Sigmoid colon (tissue), 7 donors: ENCODE measurements around the gene PPM1F. TPM values are rescaled to one million over a fixed set of nuclear protein-coding genes. Genes with fewer than 3 reads are reported as not detected.
A peak's percentile ranks its signal among the peaks of the same experiment; 100 is the strongest.

Experiments used
- DNase-seq: peaks from one replicate; pipeline ENCODE4 v3.0.0-alpha.2; 2019
- H3K27ac ChIP-seq, 4 donors: fragments of 200-600 bp; sonication (generic); one replicate each; pipeline ENCODE4 v1.5.1; 2016 to 2019; ENCODE audit warnings: mild to moderate bottlenecking in 1 of 4
- H3K27me3 ChIP-seq, 3 donors: fragments of 200-600 bp; sonication (generic); one replicate each; pipeline ENCODE4 v1.5.1; 2019; ENCODE audit warnings: mild to moderate bottlenecking in 1 of 3
- H3K36me3 ChIP-seq, 4 donors: fragments of 200-600 bp; sonication (generic); one replicate each; pipeline ENCODE4 v1.5.1; 2016 to 2019
- H3K4me1 ChIP-seq, 4 donors: fragments of 200-600 bp; sonication (generic); one replicate each; pipeline ENCODE4 v1.5.1; 2017 to 2019
- H3K4me3 ChIP-seq, 4 donors: fragments of 200-600 bp; sonication (generic); one replicate each; pipeline ENCODE4 v1.5.1; 2017 to 2019; ENCODE audit warnings: mild to moderate bottlenecking in 2 of 4, moderate library complexity in 1 of 4
- H3K9me3 ChIP-seq, 4 donors: fragments of 200-600 bp in 3 of 4; sonication (generic) in 3 of 4; one replicate each; pipeline versions ENCODE4 v1.5.1 to v1.6.1; 2013 to 2019
- CTCF ChIP-seq, 4 experiments: fragments of 450-650 bp in 3 of 4; fragments of 200-600 bp in 1 of 4; IDR thresholded peaks; one replicate each; pipeline ENCODE4 v1.5.1; 2016 to 2019; ENCODE audit warnings: antibody characterized with exemption in 4 of 4, mild to moderate bottlenecking in 3 of 4, moderate library complexity in 2 of 4
- EP300 ChIP-seq, 4 donors: sonication (generic); formaldehyde crosslinking; IDR thresholded peaks; one replicate each; pipeline ENCODE4 v1.6.1; 2017; ENCODE audit warnings: antibody characterized with exemption in 4 of 4
- POLR2A ChIP-seq, 2 donors: fragments of 450-650 bp; IDR thresholded peaks; one replicate each; pipeline ENCODE4 v1.6.1; 2016; ENCODE audit warnings: antibody characterized with exemption in 2 of 2, mild to moderate bottlenecking in 2 of 2, moderate library complexity in 2 of 2
- POLR2AphosphoS5 ChIP-seq, 4 donors: sonication (generic); formaldehyde crosslinking; IDR thresholded peaks; one replicate each; pipeline ENCODE4 v1.6.1; 2017; ENCODE audit warnings: antibody characterized with exemption in 4 of 4
- WGBS, 2 donors: extraction: QIAGEN DNeasy Blood & Tissue Kit; methylation state at CpG; one replicate each; pipeline ENCODE4 v1.1.7; 2013; 5-methylcytosine and 5-hydroxymethylcytosine counted together
- intact Hi-C: fragments of 100-400 bp; cut with DNase I; formaldehyde crosslinking; loops from one replicate; pipeline ENCODE4 v1.15.1; 2023
- polyA plus RNA-seq, 3 donors: library from polyadenylated mRNA; stranded (reverse); fragments of 200-250 nt; gene quantifications; one replicate each; pipeline ENCODE4 v1.2.3, GENCODE V29; 2013
- total RNA-seq, 4 donors: library from RNA; depleted of rRNA; stranded (reverse); fragments of >200 nt; gene quantifications; one replicate each; pipeline ENCODE4 v1.1.0, GENCODE V29; 2016
- donor health status: healthy with polysubstance abuse.
- donor health status: Bipolar disorder and iron deficiency.
- donor health status: healthy.

PPM1F gene
- total RNA-seq, result 10 to 100 TPM; 20.3 to 39.2 (median 30.6) TPM
- 10 to 100 TPM in 1 of 3 donors, 1 to 10 TPM in 2; 2.5 to 12.4 (median 5.4) TPM for polyA plus RNA-seq

- Histone ChIP-seq H3K27me3 (no peaks in the 10 kb centered on the region), H3K9me3 (no peaks in the 10 kb centered on the region), H3K4me3 (peak within 1 kb of the TSS; percentile 67 to 83 (median 70)), H3K27ac (peak within 1 kb of the TSS; percentile 73 to 79 (median 74)), H3K4me1 (peaks cover 0 to 27% (median 18%) of the 10 kb centered on the region in 4 donors), H3K36me3 (no peaks in the 10 kb centered on the region)
- 6 to 11% methylated on average over 58 of the region's 58 CpGs for WGBS, 2 donors
- peak; percentile 91 for DNase-seq
- intact Hi-C loops, result loop anchor here (1.0 kb wide), 2 partner anchors 15 to 240 kb away; no protein-coding TSS in a partner anchor
- TF ChIP-seq EP300 (IDR thresholded peaks at IDR 0.05) (no peak), CTCF (IDR thresholded peaks at IDR 0.05) (peak; percentile 12 to 93 (median 62)), POLR2A (IDR thresholded peaks at IDR 0.05) (no peak), POLR2AphosphoS5 (IDR thresholded peaks at IDR 0.05) (peak in 1 of 4 donors; percentile 42)
These were observed at the start of gene PPM1F for GRCh38 chr22:21952586-21953571. TSS of gene PPM1F (minus strand) at chr22:21952848. CDS start at chr22:21946048, 6,800 bp downstream.

- no peak for DNase-seq
- Histone ChIP-seq H3K4me3 (no peak overlapping the region), H3K27me3 (no peaks in the 10 kb centered on the region), H3K36me3 (no peaks in the 10 kb centered on the region), H3K27ac (no peak overlapping the region), H3K4me1 (no peaks in the 10 kb centered on the region), H3K9me3 (no peaks in the 10 kb centered on the region)
- TF ChIP-seq POLR2A (IDR thresholded peaks at IDR 0.05) (no peak), CTCF (IDR thresholded peaks at IDR 0.05) (no peak), POLR2AphosphoS5 (IDR thresholded peaks at IDR 0.05) (no peak), EP300 (IDR thresholded peaks at IDR 0.05) (no peak)
- WGBS, 2 donors, result 81 to 90% methylated on average over 2 of the region's 2 CpGs
- intact Hi-C loops, result no loop called here
These were observed 49.2 kb upstream of the PPM1F start for GRCh38 chr22:22001664-22002525.

- TF ChIP-seq EP300 (IDR thresholded peaks at IDR 0.05), result no peak
- no peak for TF ChIP-seq POLR2AphosphoS5 (IDR thresholded peaks at IDR 0.05)
- TF ChIP-seq CTCF (IDR thresholded peaks at IDR 0.05), result no peak
- TF ChIP-seq POLR2A (IDR thresholded peaks at IDR 0.05), result no peak
- WGBS, 2 donors, result 49 to 76% methylated on average over 7 of the region's 7 CpGs
- intact Hi-C loops, result no loop called here
These were observed 46.1 kb upstream of the PPM1F start for GRCh38 chr22:21998595-21999247.

GRCh38 chr22:21996175-21996720, 43.6 kb upstream of the PPM1F start:
- intact Hi-C loops, result no loop called here
- H3K9me3 ChIP-seq, result no peaks in the 10 kb centered on the region
- H3K4me3 ChIP-seq, result no peak overlapping the region
- H3K4me1 ChIP-seq, result no peaks in the 10 kb centered on the region
- no peaks in the 10 kb centered on the region for H3K27me3 ChIP-seq
- no peak for DNase-seq
- no peak overlapping the region for H3K27ac ChIP-seq
- TF ChIP-seq CTCF (IDR thresholded peaks at IDR 0.05) (no peak), POLR2AphosphoS5 (IDR thresholded peaks at IDR 0.05) (no peak), POLR2A (IDR thresholded peaks at IDR 0.05) (no peak), EP300 (IDR thresholded peaks at IDR 0.05) (no peak)
- 85 to 87% methylated on average over 5 of the region's 5 CpGs for WGBS, 2 donors
- H3K36me3 ChIP-seq, result no peaks in the 10 kb centered on the region

More at GRCh38 chr22:21998595-21999247, 46.1 kb upstream of the PPM1F start:
- H3K4me1 ChIP-seq, result no peaks in the 10 kb centered on the region
- no peaks in the 10 kb centered on the region for H3K9me3 ChIP-seq
- H3K36me3 ChIP-seq, result no peaks in the 10 kb centered on the region
- H3K4me3 ChIP-seq, result no peak overlapping the region
- DNase-seq, result no peak
- no peak overlapping the region for H3K27ac ChIP-seq
- no peaks in the 10 kb centered on the region for H3K27me3 ChIP-seq
